Measurements from ENCODE around the gene PI16.
"Not testable (repeated sequence)": the region's sequence is repeated elsewhere in the genome, so short reads cannot be mapped to it uniquely, and the experiment has no call there.

DNA sequence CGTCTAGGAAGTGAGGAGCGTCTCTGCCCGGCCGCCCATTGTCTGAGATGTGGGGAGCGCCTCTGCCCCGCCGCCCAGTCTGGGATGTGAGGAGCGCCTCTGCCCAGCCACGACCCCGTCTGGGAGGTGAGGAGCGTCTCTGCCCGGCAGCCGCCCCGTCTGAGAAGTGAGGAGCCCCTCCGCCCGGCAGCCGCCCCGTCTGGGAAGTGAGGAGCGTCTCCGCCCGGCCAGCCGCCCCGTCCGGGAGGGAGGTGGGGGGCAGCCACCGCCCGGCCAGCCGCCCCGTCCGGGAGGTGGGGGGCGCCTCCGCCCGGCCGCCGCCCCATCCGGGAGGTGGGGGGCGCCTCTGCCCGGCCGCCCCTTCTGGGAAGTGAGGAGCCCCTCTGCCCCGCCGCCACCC, 13.0 kb upstream of the PI16 start:
- TF ChIP-seq RAD21 (conservative IDR thresholded peaks at IDR 0.05); POLR2AphosphoS5 (IDR thresholded peaks at IDR 0.05); TAF1 (IDR thresholded peaks at IDR 0.05; ENCODE audit: low read depth); SMC3 (conservative IDR thresholded peaks at IDR 0.05; ENCODE audit: poor library complexity); EZH2 (IDR thresholded peaks at IDR 0.05; ENCODE audit: borderline replicate concordance, insufficient read depth, low read length, poor library complexity, severe bottlenecking): not testable (repeated sequence)
- TF ChIP-seq, protein P1, sequence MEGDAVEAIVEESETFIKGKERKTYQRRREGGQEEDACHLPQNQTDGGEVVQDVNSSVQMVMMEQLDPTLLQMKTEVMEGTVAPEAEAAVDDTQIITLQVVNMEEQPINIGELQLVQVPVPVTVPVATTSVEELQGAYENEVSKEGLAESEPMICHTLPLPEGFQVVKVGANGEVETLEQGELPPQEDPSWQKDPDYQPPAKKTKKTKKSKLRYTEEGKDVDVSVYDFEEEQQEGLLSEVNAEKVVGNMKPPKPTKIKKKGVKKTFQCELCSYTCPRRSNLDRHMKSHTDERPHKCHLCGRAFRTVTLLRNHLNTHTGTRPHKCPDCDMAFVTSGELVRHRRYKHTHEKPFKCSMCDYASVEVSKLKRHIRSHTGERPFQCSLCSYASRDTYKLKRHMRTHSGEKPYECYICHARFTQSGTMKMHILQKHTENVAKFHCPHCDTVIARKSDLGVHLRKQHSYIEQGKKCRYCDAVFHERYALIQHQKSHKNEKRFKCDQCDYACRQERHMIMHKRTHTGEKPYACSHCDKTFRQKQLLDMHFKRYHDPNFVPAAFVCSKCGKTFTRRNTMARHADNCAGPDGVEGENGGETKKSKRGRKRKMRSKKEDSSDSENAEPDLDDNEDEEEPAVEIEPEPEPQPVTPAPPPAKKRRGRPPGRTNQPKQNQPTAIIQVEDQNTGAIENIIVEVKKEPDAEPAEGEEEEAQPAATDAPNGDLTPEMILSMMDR (IDR thresholded peaks at IDR 0.05; ENCODE audit: poor library complexity, severe bottlenecking), result not testable (repeated sequence)

All from neural cell (in vitro differentiated cells).